Retinal pigment epithelial cell (primary cell): Measurements from ENCODE around the gene LARGE1.

ENCODE experiments used
- DNase-seq: peaks from one replicate; pipeline ENCODE4 v3.0.0-alpha.2; 2010; ENCODE audit warnings: low read depth
- H3K4me3 ChIP-seq: 2 replicates; pipeline ENCODE4 v1.5.1; 2011; ENCODE audit warnings: mild to moderate bottlenecking, low read length, control low read depth, moderate library complexity
- CTCF ChIP-seq: conservative IDR thresholded peaks from 2 replicates; pipeline ENCODE4 v1.5.1; 2011; ENCODE audit warnings: low read depth, low read length, control low read depth, inconsistent platforms

LARGE1 gene

GRCh38 chr22:33459137-33459536, 461.1 kb downstream of the LARGE1 start:
- DNase-seq, result no peak
- H3K4me3 ChIP-seq, result no peak overlapping the region
- TF ChIP-seq CTCF, result no peak

GRCh38 chr22:33456511-33456910, 463.8 kb downstream of the LARGE1 start:
- TF ChIP-seq CTCF, result no peak
- H3K4me3 ChIP-seq, result no peak overlapping the region
- no peak for DNase-seq

- TF ChIP-seq CTCF, result no peak
- DNase-seq, result no peak
- H3K4me3 ChIP-seq, result no peak overlapping the region
These were observed 465.2 kb downstream of the LARGE1 start for GRCh38 chr22:33455036-33455435.

- no peak overlapping the region for H3K4me3 ChIP-seq
- TF ChIP-seq CTCF, result no peak
- DNase-seq, result no peak
These were observed 468.3 kb downstream of the LARGE1 start for GRCh38 chr22:33451866-33452469.

- TF ChIP-seq CTCF, result no peak
- no peak overlapping the region for H3K4me3 ChIP-seq
- DNase-seq, result no peak
These were observed 469.5 kb downstream of the LARGE1 start for GRCh38 chr22:33450756-33451155.

GRCh38 chr22:33447733-33448132, 472.5 kb downstream of the LARGE1 start:
- H3K4me3 ChIP-seq, result no peak overlapping the region
- TF ChIP-seq CTCF, result no peak
- no peak for DNase-seq

GRCh38 chr22:33443683-33444082, 476.6 kb downstream of the LARGE1 start:
- no peak for DNase-seq
- no peak for TF ChIP-seq CTCF

More at GRCh38 chr22:33443683-33444082, 476.6 kb downstream of the LARGE1 start:
- no peak overlapping the region for H3K4me3 ChIP-seq
